ENCODE measurements around the gene ABCA7.

The ABCA7 gene

DNA sequence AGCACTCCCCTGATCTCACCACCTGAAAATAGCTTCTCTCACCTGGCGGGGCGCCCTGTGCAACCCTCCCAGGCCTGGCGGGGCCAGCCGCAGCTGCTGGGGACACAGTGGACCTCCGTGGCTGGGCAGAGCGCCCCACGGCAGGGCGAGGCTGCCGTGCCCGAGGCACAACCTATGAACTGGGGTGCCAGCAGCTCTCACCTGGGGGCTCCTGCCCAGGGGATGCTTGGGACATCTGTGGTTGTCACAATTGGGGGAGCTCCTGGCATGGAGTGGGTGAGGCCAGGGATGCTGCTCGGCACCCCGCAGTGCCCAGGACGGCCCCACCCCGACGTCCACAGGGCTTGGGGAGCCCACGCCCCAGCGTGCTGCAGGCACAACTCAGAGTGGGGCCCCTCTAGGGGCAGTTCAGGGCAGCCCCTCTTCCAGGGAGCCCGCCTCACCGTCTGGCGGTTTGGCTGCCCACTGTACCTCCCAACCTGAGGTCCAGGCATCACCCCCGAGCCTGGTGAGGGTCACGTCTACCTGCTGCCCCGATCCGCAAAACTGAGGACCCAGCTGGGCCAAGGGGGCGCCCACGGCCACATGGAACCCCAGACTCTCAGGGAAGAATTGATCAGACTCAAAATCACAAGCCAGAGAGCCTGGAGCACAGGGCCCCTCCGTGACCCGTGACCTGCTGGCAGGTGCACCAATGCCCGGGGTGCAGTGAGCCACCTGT lies 24.7 kb upstream of the ABCA7 start:
- TF ChIP-seq, protein P1, sequence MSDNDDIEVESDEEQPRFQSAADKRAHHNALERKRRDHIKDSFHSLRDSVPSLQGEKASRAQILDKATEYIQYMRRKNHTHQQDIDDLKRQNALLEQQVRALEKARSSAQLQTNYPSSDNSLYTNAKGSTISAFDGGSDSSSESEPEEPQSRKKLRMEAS (IDR thresholded peaks at IDR 0.05; ENCODE audit: low read depth, low read length), result no peak
- no peak for TF ChIP-seq MYC (IDR thresholded peaks at IDR 0.05; ENCODE audit: low read depth, low read length)
- TF ChIP-seq POLR2A (IDR thresholded peaks at IDR 0.05; ENCODE audit: extremely low read depth, insufficient read length), result no peak
- TF ChIP-seq, protein P2, sequence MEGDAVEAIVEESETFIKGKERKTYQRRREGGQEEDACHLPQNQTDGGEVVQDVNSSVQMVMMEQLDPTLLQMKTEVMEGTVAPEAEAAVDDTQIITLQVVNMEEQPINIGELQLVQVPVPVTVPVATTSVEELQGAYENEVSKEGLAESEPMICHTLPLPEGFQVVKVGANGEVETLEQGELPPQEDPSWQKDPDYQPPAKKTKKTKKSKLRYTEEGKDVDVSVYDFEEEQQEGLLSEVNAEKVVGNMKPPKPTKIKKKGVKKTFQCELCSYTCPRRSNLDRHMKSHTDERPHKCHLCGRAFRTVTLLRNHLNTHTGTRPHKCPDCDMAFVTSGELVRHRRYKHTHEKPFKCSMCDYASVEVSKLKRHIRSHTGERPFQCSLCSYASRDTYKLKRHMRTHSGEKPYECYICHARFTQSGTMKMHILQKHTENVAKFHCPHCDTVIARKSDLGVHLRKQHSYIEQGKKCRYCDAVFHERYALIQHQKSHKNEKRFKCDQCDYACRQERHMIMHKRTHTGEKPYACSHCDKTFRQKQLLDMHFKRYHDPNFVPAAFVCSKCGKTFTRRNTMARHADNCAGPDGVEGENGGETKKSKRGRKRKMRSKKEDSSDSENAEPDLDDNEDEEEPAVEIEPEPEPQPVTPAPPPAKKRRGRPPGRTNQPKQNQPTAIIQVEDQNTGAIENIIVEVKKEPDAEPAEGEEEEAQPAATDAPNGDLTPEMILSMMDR (IDR thresholded peaks at IDR 0.05; ENCODE audit: low read depth, low read length), result no peak

DNA sequence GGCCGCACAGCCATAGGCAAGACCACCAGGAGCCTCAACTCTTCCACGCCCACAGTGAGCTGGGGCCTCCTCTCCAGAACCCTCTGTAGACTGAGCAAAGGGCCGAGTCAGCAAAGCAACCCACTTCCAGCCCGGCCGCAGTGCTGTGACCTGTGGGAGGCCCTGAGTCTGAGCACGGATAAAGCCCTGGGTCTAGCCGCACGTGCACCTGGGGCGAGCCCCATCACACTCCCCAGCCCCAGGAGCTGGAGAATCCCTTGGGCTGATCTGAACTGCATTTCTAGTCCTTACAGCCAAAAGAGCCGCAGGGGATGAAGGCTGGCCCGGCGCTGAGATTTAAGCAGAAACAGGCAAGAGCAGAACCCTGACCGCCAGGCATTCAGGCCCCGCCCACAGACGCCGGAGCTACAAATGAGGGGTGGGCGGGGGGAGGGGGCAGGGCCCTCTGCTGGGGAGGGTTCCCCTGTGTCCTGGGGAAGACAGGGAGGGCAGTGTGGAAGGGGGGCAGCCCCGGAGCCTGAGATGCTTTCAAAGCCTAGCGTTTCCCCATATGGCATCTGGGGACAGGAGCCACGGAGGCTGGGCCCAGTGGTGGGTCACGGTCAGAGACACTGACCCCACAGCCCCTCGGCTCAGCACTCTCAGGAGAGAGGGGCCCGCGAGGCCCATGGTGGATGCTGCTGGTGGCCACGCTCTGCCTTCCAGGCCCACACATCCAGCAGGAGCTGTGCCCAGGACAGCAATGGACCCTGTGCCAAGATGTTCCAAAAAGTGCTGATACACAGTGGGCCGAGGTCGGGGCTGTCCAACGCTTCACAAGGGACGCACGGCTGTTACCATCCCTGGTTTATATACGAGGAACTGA lies 23.9 kb upstream of the ABCA7 start:
- DNase-seq (ENCODE audit: low read depth), result no peak
- H3K4me3 ChIP-seq (ENCODE audit: low read depth, low read length), result no peak overlapping the region
- TF ChIP-seq, protein P1 (IDR thresholded peaks at IDR 0.05; ENCODE audit: low read depth, low read length), result no peak
- TF ChIP-seq, protein P2 (IDR thresholded peaks at IDR 0.05; ENCODE audit: low read depth, low read length), result no peak
- no peak for TF ChIP-seq POLR2A (IDR thresholded peaks at IDR 0.05; ENCODE audit: extremely low read depth, insufficient read length)
- no peak for TF ChIP-seq MYC (IDR thresholded peaks at IDR 0.05; ENCODE audit: low read depth, low read length)

More for the DNA sequence above, 24.7 kb upstream of the ABCA7 start:
- DNase-seq (ENCODE audit: low read depth), result no peak
- H3K4me3 ChIP-seq (ENCODE audit: low read depth, low read length), result no peak overlapping the region

DNA sequence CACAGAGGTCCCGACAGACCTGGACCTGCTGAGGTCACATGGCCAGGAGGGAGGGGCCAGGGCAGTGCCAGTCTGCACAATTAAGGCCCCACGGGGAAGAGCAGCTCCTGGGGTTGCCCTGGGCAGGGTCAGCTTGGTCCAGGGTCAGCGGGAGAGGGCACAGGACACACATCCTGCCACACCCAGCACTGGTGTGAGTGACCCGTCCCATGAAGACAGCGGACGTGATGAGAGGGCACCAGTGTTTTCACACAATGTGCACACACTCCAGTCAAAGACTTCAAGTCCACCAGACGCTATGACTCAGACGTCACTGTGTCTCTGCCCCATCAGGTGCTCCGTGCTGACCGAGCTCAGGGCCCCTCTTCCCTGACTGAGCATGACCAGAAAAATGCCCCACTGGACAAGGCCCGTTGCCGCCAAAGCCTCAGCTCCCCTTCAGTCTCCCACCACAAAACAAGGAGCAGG lies 23.2 kb upstream of the ABCA7 start:
- DNase-seq (ENCODE audit: low read depth), result no peak
- H3K4me3 ChIP-seq (ENCODE audit: low read depth, low read length), result no peak overlapping the region
- TF ChIP-seq MYC (IDR thresholded peaks at IDR 0.05; ENCODE audit: low read depth, low read length) (no peak), POLR2A (IDR thresholded peaks at IDR 0.05; ENCODE audit: extremely low read depth, insufficient read length) (no peak)
- TF ChIP-seq, protein P2 (IDR thresholded peaks at IDR 0.05; ENCODE audit: low read depth, low read length), result no peak
- TF ChIP-seq, protein P1 (IDR thresholded peaks at IDR 0.05; ENCODE audit: low read depth, low read length), result no peak

DNA sequence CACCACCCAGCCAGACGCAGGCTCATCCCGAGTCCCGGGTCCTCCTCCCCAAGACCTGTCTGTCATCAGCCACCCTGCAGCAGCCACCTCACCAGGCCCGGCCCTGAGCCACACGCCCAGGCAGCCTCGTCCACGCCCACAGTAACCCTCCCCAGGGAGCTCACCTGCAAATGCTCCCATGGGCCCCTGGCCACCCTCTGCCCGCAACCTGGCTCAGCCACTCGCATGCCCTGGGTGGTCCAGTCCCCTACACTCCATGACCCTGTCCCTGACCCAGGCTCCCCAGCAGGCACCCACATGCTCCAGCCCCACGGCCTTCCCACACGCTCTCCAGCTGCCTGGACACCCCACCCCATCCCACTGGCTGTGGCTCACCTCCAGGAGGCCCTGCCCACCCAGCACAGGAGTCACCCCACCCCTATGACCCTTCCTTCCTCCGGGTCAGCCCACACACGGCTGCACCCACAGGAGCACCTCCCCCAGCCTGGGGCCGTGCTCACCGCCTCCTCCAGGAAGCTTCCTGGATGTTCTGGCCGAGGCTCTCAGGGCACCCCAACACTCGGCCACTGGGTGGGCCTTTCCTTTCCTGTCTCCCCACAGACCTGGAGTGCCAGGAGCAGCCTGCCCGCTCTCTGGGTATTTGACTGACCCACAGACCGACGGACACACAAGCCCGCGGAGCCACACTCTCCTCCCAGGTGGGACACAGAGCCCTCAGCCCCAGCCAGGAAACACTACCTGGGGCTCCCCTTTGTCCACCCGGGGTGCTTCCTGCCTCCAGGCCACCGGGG lies 22.6 kb upstream of the ABCA7 start:
- TF ChIP-seq, protein P2 (IDR thresholded peaks at IDR 0.05; ENCODE audit: low read depth, low read length), result no peak
- TF ChIP-seq POLR2A (IDR thresholded peaks at IDR 0.05; ENCODE audit: extremely low read depth, insufficient read length), result no peak
- TF ChIP-seq, protein P1 (IDR thresholded peaks at IDR 0.05; ENCODE audit: low read depth, low read length), result no peak
- no peak for TF ChIP-seq MYC (IDR thresholded peaks at IDR 0.05; ENCODE audit: low read depth, low read length)
- no peak for DNase-seq (ENCODE audit: low read depth)

DNA sequence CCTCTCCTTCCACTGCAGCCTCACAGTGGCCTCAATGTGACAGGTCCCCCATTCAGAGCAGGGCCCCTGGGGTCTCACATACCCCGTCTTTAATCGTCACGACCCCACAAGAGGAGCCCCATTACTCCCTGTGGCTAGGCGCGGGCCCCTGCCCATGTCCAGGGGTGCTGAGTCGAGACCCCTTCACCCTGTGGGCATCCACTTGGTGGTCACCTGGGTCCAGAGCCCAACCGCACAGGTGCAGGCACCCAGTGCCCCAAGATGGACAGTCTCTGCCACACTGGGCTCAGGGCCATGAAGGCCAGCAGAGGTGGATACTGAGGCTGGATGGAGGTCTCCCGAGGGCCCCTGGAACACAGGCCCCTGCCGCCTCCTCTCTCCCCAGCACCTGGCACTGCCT lies 22.0 kb upstream of the ABCA7 start:
- TF ChIP-seq POLR2A (IDR thresholded peaks at IDR 0.05; ENCODE audit: extremely low read depth, insufficient read length), result no peak
- TF ChIP-seq, protein P1 (IDR thresholded peaks at IDR 0.05; ENCODE audit: low read depth, low read length), result no peak
- no peak for TF ChIP-seq MYC (IDR thresholded peaks at IDR 0.05; ENCODE audit: low read depth, low read length)
- TF ChIP-seq, protein P2 (IDR thresholded peaks at IDR 0.05; ENCODE audit: low read depth, low read length), result no peak
- H3K4me3 ChIP-seq (ENCODE audit: low read depth, low read length), result no peak overlapping the region
- DNase-seq (ENCODE audit: low read depth), result no peak

More for the DNA sequence above, 22.6 kb upstream of the ABCA7 start:
- H3K4me3 ChIP-seq (ENCODE audit: low read depth, low read length), result no peak overlapping the region

Data from NB4 (cell line).